COLO668 (cell line): ENCODE results near the gene KIAA2012.
"Not testable (repeated sequence)": the region's sequence is repeated elsewhere in the genome, so short reads cannot be mapped to it uniquely, and the experiment has no call there.

Experiments used
- DNase-seq: peaks from one replicate; lab custom pipeline; 2025; ENCODE audit not compliant: unreplicated experiment; lab: John Stamatoyannopoulos, UW

KIAA2012 gene

DNA sequence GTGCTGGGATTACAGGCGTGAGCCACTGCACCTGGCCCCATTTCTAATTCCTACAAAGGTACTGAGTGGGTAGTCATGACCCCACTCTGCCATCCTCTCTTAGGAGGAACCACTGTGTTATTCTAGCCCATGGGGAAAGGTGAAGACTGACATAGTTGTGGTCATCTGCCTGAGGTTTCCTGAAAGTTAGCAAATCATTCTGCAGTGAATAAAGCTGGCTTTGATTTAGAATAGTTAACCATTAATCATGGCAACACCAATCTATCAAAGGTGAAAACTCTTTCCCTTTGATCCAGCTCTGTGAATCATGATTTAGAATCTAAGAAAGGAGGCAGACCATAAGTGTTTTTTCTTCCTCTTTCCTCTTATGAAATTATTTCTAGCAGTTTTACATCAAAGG, 114.5 kb downstream of the KIAA2012 start:
- DNase-seq, result no peak

GRCh38 chr2:202193305-202193704, 120.2 kb downstream of the KIAA2012 start:
- DNase-seq, result no peak

- no peak for DNase-seq
These were observed 120.9 kb downstream of the KIAA2012 start for GRCh38 chr2:202193881-202194353.

GRCh38 chr2:202194418-202194817, 121.4 kb downstream of the KIAA2012 start:
- no peak for DNase-seq

DNA sequence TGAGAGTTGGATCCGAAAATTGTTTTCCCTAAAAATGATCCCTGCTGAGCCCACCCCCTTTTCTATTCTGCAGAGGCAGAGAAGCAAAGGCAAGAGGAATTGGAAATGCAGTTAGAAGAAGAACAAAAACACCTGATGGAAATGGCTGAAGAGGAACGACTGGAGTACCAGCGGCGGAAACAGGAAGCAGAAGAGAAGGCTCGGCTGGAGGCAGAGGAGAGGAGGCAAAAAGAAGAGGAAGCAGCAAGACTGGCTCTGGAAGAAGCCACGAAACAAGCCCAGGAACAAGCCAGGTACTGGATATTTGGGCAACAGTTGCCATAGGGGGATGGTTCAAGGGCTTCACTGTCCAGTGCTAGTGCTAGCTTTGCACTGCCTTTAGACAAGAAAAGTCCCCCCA, 123.7 kb downstream of the KIAA2012 start:
- DNase-seq, result no peak

GRCh38 chr2:202201220-202202160, 128.4 kb downstream of the KIAA2012 start:
- no peak for DNase-seq

GRCh38 chr2:202203348-202203747, 130.3 kb downstream of the KIAA2012 start:
- no peak for DNase-seq

DNA sequence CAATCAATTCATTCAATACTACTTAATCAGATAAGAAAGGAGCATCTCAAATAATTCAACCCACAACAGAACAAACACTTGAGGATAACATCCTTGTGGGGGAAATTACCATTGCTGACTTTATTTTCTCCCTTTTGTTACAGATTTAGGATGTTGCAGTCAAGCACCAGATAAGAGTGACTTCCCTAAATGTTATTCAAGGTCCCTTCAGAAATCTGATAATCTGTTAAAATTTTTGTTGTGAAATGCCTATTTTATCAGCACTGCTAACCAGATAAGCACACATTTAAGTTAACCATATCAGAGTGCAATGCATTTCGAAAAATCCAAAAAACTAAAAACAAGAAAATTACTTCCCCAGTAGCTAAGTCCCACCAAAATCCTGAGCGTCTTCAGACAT, 131.8 kb downstream of the KIAA2012 start:
- DNase-seq, result no peak

DNA sequence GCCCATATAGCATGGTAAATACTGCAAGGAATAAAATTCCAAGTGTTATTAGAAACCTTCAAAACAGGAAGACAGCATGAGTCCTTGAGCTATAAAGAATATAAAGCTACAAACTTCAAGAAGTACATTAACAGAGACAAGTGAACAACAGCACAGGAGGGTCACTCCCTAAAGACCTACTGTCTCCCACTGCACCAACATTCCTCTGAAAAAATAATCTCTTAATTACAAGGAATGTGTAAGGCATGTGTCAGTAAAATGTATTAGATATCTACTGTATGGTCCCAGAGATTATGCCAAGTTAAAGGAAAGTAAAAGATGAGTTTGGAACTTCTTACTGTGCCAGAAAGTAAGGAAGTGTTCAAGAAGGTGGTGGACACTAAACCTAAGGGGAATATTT, 135.5 kb downstream of the KIAA2012 start:
- DNase-seq, result no peak

- DNase-seq, result no peak
These were observed 142.1 kb downstream of the KIAA2012 start for GRCh38 chr2:202215179-202215578.

- no peak for DNase-seq
These were observed 148.8 kb downstream of the KIAA2012 start for GRCh38 chr2:202221873-202222272.

DNA sequence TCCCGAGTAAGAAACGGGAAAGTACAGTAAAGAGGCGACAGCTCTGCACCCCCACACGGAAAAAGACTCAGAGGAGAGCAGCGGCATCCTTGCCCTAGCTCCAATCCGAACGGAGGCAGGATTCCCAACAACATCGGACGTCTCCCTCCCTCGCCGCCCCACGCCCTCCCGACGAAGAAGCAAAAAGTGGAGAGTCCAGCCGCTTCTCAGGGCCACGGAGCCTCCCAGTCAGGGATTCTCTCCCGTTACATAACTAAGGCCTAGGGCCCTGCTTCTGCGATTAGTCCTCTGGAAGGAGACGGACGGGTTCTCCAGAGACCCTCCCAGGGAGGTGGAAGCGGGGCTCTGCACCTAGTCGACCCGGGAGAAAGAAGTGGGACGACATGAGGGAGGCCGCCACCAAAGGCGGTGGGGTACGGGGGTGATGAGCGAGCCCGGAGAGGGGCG, 164.8 kb downstream of the KIAA2012 start:
- peak; percentile 32 for DNase-seq

GRCh38 chr2:202238234-202239197, 165.5 kb downstream of the KIAA2012 start, which contains the start of gene SUMO1:
Gene SUMO1 (minus strand): TSS chr2:202238597. CDS start chr2:202238451, 146 bp downstream.
- peak; percentile 90 for DNase-seq

DNA sequence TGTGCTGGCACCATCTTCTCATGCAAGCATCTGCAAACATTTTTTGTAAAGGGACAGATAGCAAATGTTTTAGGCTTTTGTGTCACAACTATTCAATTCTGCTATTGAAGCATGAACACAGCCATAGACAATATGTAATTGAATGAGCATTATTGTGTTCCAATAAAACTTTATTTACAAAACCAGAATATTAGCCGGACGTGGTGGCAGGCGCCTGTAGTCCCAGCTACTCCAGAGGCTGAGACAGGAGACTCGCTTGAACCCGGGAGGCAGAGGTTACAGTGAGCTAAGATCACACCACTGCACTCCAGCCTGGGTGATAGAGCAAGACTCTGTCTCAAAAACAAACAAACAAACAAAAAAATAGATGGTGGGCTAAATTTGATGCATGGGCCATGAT, 174.7 kb downstream of the KIAA2012 start:
- DNase-seq, result not testable (repeated sequence)

- no peak for DNase-seq
These were observed 176.6 kb downstream of the KIAA2012 start for GRCh38 chr2:202249521-202250253.

GRCh38 chr2:202251494-202251893, 178.4 kb downstream of the KIAA2012 start:
- no peak for DNase-seq
